HG03103 (cell line): Measurements from ENCODE around the gene YIPF2.
"Not testable (repeated sequence)": the region's sequence is repeated elsewhere in the genome, so short reads cannot be mapped to it uniquely, and the experiment has no call there.

Source experiments
- ATAC-seq: cut with Tn5 transposase; IDR thresholded peaks from one replicate; pipeline ENCODE4 v1.9.1; 2021; ENCODE audit warnings: low read depth; ENCODE audit not compliant: unreplicated experiment

YIPF2 gene

DNA sequence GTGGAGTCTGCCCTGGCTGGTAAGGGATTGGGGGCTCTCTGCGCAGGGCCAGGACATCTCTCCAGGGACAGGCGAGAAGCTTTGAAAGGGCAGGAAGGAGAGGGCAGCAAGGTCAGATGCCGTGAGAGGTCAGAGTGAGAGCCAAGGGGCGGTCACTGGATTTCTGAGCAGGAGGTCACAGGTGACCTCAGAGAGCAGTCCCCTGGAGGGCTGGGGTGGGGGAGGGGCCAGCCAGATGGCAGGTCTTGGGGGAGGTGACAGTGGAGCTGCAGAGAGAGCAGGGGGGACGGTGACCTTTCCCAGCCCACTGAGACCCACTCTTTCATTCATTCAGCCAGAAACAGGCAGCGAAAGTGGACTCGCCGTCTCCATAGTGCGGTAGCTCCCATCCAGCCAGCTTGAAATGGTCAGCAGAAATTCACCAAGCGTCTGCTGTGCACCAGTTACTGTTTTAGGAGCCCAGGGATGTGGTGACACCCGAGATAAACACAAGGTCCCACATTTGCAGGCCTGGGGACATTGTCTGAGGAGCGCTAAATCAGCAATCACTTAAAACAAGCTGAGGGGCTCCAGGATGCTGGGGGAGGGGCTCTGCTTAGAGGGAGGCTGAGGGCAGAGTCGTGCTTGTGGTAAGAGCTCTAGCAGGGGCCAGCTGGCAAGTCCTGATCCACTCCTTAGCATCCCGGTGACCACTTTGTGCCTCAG, 46.9 kb downstream of the YIPF2 start:
- no peak for ATAC-seq

DNA sequence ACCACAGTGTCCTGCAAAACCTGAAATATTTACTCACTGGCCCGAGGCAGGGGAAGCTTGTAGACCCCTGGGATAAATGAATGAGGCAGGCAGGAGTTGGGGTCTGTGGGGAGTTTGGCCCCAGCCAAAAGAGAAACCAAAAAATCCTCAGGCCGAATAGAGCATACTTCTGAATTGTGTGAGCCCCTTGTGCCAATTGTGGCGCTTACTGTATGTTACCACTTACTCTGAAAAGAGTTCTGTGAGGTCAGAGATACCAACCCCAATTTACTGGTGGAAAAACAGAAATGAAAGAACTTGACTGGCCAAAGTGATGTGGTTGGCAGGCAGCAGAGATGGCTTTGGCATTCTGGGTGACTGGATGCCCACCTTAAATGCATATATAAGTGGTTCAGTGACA, 50.2 kb downstream of the YIPF2 start:
- no peak for ATAC-seq

DNA sequence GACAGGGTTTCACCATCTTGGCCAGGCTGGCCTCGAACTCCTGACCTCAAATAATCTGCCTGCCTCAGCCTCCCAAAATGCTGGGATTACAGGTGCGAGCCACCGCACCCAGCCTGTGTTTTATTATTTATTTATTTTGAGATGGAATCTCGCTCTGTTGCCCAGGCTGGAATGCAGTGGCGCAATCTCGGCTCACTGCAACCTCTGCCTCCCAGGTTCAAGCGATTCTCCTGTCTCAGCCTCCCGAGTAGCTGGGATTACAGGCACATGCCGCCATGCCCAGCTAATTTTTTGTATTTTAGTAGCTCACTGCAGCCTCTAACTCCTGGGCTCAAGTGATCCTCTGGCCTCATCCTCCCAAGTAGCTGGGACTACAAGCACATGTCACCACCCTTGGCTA, 50.8 kb downstream of the YIPF2 start:
- not testable (repeated sequence) for ATAC-seq

DNA sequence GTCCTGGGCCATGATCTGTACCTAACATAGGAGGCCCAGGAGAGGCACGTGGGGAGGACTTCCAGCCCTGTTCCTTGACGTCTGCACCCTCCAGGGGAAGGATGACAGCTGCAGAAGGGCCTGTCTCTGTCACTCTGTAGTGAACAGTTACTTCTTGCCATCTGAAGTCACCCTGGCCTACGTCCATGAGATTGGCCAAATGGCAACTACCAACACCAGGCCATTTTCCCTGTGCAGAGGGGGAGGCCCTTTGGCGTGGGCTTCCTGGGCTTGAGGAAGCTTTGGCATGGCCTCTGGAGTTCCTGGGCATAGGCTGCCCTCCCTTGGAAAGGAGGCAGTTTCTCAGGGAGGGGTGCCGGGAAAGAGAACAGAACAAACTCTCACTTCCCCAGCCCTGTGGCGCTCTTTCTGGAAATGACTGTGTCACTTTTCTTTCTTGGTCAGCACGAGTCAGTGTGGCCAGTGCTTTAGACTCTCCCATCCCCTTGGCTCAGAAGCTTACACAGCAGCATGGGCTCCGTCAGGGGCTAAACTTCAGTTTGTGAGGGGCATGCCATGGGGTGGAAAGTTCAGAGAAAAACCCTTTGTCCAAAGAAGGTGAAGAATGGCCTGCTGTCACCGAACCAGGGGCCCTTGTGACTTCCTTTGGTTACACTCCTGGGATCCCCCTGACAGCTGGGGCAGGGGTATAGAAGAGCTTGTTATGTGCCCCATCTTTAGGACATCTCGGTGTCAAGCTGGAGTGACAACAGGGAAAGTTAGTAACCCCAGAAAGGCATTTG, 51.8 kb downstream of the YIPF2 start:
- peak; percentile 58 for ATAC-seq

DNA sequence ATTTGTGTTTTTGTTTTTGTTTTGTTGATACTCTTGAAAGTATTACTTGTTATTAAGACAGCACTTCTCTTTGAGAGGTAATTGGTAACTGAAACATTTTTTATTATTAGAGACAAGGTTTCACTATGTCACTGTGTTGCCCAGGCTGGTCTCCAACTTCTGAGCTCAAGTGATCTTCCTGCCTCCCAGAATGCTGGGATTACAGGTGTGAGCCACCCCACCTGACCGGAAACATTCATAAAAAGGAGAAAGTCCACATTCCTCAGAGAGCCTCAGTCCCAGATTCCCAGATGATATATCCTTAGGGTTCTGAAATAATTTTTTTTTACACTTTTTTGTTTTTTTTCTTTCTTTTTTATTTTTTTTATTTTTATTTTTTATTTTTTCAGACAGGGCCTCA, 54.4 kb downstream of the YIPF2 start:
- no peak for ATAC-seq

DNA sequence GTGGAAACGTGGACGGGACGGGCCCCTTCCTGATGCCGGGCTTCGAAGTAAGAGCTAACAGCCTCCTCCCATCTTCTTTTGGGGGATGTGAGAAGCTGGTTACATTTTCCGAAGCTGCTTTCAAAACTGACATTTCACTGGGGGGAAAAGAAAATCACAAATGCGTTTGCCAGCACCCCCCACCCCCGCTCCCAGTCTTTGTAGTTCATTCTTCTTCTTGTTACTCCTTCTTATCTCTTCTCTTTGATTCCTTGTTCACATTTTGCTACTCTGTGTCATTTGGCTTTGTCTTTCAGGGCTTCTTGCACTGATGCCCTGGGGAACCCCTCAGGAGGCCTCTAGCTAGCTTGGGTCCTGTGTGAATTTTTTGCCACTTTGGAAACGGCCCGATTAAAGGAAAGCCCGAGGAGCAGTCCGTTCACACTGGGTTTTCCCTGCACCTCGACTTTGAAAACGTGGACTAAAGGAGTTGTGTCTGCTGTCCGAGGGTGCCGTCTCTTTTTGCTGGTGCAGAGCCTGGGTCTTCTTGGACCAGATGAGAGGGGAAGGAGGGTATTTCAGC, 55.8 kb downstream of the YIPF2 start:
- no peak for ATAC-seq
